HG02938 (cell line): ENCODE data around the gene PKN1.
"Not testable (repeated sequence)": the region's sequence is repeated elsewhere in the genome, so short reads cannot be mapped to it uniquely, and the experiment has no call there.

Experiments
- ATAC-seq: cut with Tn5 transposase; IDR thresholded peaks from one replicate; pipeline ENCODE4 v1.9.1; 2021; ENCODE audit warnings: mild to moderate bottlenecking, moderate library complexity; ENCODE audit not compliant: unreplicated experiment

Gene PKN1

DNA sequence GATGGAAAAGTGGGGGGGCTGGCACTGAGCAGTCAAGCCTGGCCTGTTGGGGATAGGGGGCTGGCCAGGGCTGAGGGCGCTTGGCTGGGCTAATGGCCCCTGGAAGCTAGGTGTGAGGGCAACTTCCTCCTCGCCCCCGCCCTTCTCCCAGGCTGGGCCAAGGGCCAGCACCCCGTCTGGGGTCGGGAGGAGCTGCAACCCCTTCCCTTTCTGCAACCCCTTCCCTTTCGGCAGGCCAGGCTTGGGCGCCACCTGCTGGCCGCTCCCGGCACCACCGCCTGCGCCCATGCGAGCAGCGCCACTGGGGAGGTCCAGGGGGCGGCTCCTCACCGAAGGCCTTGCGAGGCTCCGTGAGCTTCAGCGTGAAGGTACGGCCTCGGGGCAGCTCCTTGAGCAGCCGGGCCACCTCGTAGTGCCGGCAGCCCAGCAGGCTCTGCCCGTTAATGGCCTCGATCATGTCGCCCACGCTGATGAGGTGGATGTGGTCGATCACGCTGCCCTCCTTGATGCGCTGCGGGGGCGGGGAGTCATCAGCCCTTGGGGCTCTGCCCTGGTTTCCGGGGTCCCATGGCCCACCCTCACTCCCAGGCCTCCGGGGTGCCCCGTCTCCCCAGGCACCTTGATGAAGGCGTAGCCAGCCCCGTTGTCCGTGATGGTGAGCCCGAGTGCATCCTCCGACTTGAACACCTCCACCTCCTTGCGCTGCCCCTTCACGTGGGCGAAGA is 47.0 kb downstream of the PKN1 start:
- no peak for ATAC-seq

DNA sequence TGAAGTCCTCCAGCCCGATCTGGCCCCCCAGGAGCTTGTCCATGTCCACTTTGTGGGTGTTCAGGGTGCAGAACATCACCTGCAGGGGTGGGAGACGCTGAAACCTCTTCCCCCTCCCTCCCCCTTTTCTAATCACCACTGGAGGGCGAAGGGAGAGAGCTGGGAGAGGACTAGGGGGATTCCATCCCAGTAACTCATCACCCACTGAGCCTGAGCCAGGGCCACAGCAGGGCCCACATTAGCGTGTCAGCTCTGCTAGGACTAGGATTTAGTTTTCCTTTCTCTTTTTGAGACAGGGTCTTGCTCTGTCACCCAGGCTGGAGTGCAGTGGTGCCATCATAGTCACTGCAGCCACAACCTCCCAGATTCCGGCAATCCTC is 47.6 kb downstream of the PKN1 start:
- ATAC-seq = no peak

DNA sequence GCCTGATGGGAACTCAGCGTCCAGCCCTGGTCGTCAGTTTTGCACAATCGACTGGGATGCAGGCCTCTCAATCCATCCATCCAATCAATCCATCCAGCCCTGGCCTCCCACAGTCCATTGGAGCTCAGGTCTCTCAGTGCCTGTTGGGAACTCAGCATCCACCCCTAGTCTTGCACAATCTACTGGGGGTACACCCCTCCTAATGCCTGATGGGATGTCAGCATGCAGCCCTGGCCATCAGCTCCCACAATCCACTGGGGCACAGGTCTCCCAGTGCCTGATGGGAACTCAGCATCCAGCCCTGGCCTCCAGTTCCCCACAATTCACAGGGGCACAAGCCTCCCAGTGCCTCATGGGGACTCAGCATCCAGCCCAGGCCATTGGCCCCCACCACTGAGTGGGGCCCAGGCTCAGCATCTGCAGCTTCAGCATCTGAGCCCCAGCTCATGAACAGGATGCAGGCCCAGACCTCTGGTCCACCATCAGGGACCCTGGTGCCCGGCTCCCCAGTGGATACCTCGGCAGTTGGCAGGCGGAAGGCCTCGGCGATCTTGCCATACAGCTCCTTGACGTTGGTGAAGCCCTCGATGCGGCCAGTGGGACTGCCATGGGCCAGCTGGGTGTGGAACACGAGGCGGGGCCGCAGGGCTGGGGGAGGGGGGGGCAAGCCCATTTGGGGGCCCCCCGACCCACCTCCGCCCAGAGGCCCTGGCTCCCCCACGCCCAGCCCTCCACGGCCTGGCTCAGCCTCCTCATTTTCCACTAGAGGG is 49.3 kb downstream of the PKN1 start:
- no peak for ATAC-seq

DNA sequence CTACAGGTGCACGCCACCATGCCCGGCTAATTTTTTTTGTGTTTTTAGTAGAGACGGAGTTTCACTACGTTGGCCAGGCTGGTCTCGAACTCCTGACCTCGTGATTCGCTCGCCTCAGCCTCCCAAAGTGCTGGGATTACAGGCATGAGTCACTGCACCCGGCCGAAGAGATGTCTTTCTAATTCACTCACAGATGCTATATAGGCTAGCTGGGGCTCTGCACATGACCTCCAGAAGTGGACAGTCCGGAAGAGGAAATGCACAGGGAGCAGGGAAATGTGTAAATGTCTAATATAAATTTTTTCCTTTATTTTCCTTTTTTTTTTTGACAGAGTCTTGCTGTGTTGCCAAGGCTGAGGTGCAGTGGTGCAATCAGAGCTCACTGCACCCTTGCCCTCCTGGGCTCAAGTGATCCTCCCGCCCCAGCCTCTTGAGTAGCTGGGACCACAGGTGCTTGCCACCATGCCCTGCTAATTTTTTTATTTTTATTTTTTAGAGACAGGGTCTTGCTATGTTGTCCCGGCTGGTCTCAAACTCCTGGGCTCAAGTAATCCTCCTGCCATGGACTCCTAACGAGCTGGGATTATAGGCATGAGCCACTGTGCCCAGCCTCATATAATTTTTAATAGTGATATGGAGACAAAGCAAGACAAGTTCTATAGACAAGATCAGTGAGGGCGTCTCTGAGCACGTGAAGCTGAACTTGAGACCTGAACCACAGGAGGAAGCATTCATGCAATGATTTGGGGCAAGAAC is 54.4 kb downstream of the PKN1 start:
- ATAC-seq = no peak

DNA sequence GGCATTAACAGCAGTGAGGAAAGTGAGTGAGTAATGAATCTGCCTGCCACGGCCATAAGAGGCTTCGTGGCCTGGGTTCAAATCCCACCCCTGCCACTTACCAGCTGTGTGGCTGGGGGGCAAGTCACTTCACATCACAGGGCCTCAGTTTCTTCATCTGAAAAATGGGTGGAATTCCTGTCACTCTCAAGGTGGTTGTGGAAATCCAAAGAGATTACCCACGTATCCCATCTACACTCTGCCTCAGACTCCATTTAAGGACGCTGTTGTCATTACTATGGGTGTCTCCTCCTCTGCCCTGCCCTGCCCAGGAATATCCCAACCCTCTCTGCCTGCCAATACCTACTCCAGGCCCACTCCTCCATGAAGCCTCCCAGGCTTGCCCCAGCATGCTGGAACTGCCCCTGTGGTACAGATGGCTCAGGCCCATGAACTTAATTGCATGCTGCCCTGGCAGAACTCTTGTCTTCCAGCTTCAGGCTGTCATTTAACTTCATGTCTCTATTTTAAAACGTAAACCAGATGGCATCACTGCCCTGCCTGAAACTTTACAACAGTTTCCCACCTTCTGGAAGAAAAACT is 59.7 kb downstream of the PKN1 start:
- ATAC-seq = no peak

DNA sequence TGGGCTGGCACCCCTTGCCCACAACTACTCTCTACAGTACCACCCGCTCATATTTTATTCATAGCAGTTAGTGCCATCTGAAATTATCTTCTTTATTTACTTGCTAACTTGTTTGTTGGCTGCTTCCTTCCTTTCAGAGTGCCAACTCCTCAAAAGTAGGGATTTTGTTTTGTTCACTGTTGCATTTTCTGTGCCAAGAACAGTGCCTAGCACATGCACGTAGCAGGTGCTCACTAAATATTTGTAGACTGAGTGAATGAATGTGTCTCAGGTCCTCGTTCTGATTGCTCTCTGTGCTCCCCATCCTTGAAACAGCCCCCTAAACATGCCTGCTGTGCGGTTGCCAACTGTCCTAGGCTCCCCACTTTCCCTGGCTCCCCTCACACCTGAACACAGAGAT is 61.3 kb downstream of the PKN1 start:
- ATAC-seq = no peak

DNA sequence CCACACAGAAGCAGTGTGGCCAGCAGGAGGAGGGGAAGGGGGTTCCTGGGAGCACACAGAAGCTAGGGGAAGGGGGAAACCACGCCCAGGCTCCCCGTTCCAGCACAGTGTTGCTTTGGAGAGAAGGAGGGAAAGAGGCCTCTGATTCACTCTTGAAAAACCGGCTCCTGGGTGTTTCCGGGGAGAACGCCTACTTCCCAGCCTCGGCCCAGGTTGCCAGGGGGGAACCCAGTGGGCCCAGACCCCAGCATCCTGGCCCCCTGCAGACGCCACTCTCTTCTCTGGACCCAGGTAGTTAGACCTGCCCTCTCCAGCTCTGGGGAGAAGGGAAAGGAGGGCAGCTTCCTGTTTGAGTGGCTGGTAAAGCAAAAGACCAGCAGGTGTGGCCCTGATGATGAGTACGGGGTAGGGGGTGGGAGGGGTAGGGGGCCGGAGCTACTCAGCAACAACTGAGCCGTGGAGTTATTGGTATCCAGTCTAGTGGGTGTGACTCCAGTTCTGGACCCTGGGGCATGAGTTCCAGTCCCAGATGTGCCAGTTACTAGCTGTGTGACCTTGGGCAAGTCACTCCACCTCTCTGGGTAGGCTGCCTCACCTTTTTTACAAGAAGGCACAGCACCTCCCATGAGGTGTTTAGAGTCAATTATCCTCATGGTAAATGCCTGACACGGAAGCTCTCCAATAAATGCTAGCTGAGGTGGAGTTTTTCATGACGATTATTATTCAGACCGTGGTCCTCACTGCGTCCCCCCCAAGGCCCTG is 62.0 kb downstream of the PKN1 start:
- ATAC-seq = no peak

DNA sequence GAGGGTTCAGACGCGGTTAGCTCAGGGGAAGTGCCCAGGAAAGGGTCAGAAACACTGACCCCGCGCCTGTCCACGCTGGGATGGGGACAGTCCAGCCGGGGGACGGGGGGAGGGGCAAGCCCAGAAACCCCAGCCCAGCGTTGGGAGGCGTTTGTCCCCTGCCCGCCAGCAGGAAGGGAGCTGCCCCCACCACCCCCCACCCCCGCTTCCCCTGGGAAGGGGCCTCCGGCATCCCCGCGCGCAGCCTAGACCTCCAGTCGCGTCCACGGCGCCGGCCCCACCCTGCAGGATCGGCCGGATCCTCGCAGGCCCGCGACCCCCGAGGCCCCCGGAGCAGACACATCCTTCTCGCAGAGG is 62.5 kb downstream of the PKN1 start:
- no peak for ATAC-seq

DNA sequence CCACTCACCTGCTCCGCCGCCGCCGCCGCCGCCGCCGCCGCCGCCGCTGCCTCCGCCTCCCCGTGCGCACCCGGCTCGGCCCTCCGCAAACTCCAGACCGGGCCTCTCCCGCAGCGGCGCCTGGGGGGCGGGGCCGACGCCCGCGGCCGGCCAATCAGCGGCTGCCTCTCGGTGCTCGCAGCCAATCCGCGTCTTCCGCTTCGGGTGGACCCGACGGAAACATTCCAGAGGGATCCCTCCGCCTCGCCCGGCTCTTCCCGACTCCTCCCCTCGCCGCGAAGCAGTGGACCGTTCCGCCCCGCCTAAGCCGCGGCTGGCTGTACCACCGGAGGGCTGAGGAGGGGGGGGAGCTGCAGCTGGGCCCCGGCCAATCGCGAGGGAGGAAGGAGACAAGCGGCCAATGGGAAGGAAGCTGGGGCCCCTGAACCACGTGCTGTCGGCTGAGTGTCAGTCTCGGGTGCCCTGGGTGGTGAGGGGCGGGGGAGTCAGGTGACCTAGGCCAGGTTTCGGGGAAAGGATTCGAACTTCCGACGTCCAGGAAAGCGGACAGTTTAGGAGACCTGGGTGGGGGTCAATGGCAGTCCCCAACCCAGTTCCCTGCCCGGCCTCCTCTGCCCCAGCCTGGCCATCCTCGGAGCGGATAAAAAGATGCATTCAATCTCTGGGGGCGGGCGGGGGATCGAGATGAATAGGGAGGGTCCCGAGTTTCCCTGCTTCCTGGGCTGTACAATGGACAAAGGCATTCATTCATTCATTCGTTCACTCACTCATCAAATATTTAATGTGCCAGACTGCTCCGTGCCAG is 63.1 kb downstream of the PKN1 start, which contains the start of gene GIPC1:
Gene GIPC1 (minus strand): TSS at position 99 of the 805 bp plus-strand sequence. CDS start 13,151 bp downstream, outside the sequence.
- no peak for ATAC-seq

DNA sequence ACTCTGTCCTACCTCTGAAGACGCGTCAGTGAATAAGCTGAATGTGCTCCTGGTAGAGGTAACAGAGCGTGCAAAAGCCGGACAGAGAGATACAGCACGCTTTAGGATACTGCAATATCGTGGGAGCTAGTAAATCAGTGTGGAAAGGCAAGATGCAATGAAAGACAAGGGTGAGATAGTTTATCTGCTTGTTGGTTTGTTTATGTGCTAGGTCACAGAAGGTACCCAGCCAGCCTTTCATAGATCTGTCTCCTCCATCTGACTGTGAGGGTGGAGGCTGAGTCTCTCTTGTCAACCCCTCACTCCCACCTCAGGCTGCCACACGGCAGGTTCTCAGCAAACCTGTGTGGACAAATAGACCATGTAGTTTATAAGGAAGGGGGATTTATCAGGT is 63.7 kb downstream of the PKN1 start:
- ATAC-seq = no peak

DNA sequence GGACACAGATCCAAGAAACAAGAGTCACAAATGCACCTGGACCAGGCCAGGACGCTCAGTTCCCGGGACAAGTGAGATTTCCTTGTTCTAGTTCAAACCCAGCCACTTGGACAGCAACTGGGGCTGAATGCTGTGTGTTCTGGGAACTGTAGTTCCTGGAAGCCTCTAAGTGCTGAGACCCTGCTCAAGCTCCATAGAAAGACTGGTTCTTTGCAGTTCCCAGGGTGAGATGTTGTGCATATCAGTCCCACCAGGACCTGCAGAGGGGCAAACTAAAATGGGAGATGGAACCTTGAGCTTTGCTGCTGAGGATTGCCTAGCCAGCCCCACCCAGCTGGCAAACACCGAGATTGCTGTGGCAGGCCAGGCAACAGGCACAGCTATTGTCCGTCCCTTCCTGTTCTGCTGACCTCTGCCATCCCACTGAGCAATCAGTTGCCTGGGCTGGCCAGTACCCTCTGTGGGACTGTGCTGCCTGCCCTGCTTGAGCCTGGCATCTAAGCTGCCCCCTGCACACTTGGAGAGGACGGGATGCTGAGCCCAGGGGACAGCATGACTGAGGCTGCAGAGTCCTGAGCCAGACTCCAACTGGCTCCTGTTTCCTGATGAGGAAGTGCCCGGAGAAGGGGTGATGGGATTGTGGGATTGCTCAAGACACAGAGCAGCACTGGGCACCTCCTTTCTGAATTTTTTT is 64.3 kb downstream of the PKN1 start:
- ATAC-seq = no peak

DNA sequence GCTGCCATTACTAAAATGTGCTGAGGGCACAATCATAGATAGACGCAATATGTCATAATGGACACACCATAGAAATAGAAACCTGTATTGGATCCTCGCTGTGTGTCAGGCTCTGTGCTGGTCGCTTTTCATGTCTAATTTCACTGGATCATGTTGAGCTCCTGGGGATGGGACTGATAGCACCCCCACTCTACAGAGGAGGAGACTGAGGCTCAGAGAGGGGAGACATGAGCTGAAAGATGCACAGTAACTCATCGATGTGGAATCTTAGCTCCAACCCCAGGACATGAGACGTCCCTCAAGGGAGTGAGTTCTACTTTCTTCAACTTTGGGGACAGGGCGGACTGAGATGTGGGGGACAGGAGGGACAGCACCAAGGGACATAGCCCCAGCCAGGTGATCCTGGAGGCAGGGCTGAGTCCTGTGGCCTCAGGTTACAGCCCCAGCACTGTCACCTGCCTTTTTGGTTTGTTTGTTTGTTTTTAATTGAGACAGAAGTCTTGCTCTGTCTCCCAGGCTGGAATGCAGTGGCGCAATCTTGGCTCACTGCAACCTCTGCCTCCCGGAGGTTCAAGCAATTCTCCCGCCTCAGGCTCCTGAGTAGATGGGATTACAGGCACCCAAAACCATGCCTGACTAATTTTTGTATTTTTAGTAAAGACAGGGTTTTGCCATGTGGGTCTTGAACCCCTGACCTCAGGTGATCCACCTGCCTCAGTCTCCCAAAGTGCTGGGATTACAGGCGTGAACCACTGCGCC is 69.4 kb downstream of the PKN1 start:
- no peak for ATAC-seq

DNA sequence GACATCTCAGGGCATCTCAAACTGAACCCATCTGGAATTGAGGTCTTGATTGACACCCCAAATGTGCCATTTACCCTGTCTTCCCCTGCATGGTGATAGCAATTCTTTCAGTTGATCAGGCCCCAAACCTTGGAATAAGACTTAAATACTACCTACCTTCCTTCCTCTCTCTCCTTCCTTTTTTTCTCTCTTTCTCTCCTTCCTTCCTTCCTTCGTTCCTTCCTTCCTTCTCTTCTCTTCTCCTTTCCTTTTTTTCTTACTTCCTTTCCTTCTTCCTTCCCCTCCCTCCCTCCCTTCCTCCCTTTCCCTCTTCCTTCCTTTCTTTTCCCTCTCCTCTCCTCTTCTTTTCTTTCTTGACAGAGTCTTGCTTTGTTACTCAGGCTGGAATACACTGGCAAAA is 70.2 kb downstream of the PKN1 start:
- no peak for ATAC-seq

DNA sequence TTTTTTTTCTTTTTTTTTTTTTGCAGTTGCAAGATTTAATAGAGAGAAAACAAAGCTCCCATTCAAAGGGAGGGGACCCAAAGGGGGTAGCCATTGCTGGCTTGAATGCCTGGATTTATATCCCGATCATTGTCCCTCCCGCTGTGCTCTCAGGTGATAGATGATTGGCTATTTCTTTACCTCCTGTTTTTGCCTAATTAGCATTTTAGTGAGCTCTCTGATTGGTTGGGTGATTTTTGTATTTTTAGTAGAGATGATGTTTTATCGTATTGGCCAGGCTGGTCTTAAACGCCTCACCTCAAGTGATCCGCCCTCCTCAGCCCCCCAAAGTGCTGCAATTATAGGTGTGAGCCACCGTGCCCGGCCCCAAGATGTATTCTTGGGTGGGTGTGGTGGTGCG is 71.5 kb downstream of the PKN1 start:
- not testable (repeated sequence) for ATAC-seq

DNA sequence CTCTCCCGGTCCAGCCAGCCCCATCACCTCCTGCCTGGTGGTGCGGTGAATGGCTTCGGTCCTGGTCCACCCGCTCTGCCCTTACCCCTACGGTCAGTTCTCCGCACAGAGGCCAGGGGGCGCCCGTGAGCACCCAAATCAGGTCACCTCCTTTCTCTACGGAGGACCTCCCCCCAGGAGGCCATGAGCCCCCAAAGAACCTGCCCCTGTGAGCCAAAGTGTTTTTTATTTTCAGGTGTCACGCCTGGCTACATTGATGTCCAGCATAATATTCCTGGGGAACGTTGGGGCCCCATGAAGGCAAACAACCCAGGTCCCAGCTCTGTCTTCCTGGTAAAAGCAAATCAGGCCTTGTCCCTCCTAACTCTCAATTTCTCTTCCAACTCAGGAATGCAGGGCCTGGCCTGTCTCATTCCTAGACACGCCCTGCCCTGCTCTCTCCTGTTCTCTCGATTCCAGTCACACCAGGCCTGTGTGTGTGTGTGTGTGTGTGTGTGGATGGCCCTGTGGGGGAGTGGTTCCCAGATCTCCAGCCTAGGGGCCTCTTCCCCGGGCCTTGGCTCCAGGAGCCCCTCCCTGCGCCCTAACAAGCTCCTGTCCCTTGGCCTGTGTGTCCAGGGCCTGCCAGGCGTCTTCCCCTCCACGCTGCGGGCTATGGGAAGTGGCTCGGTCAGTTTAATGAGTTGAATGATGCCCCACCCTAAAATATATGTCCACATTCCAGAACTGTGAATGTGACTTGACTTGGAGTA is 72.6 kb downstream of the PKN1 start:
- ATAC-seq = no peak

DNA sequence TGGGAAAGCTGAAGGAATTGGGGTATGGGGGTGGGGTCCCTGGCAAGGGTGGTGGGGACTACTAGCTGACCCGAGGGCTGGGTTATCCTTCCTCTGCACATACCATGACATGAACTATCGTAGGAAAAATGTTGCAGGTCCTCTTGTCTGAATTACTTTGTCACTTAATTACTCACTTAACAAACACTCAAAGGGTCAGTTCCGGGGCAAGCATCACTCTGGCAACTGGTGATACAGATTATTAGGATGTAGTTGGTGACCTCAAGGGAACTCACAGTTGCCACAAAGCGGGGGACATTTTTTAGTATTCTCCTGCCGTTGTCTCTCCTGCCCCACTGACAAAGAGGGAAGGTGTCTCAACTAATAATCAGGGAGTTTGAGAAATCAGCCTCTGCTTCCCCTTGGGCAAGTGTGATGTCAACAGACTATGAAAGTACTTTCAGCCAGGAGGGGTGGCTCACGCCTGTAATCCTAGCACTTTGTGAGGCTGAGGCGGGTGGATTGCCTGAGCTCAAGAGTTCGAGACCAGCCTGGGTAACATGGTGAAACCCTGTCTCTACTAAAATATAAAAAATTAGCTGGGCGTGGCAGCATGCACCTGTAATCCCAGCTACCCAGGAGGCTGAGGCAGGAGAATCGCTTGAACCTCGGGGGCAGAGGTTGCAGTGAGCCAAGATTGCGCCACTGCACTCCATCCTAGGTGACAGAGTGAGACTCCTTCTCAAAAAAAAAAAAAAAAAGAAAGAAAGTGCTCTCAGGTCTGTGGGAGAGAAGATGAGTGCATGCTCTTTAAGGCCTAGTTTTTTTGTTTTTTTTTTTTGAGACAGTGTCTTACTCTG is 74.8 kb downstream of the PKN1 start:
- no peak for ATAC-seq
